HEK293 (cell line): ENCODE results near the gene SH3BP5.

Source experiments
- CTCF ChIA-PET: fragments of 350-600 bp; formaldehyde crosslinking; extraction: SDS; loops from one replicate; lab custom pipeline; 2021; ENCODE audit warnings: antibody characterized with exemption; lab: Yijun Ruan, JAX
- POLR2A ChIA-PET: fragments of 300-600 bp; formaldehyde crosslinking; extraction: SDS; loops from one replicate; lab custom pipeline; 2020; ENCODE audit warnings: antibody characterized with exemption, inconsistent platforms; lab: Yijun Ruan, JAX
- H3K27ac ChIP-seq: fragments of 200-500 bp; sonication (Bioruptor generic); 2 replicates; pipeline ENCODE4 v1.5.1; 2014; ENCODE audit warnings: low read depth, low read length, control low read depth, inconsistent platforms; ENCODE audit errors: extremely low read depth
- H3K36me3 ChIP-seq, 2 experiments: fragments of 200-500 bp in 1 of 2; sonication (Bioruptor generic) in 1 of 2; 1 replicate in 1 of 2; 2 replicates in 1 of 2; pipeline ENCODE4 v1.5.1; 2014 to 2017; ENCODE audit warnings: inconsistent platforms in 2 of 2, low read length in 2 of 2; ENCODE audit not compliant: control insufficient read depth in 2 of 2, insufficient read depth in 1 of 2
- H3K4me1 ChIP-seq: fragments of 200-500 bp; sonication (Bioruptor generic); 2 replicates; pipeline ENCODE4 v1.5.1; 2014; ENCODE audit warnings: mild to moderate bottlenecking, low read length, inconsistent platforms; ENCODE audit not compliant: control insufficient read depth, insufficient read depth
- H3K4me3 ChIP-seq: 2 replicates; pipeline ENCODE4 v1.5.1; 2011; ENCODE audit warnings: low read depth, mild to moderate bottlenecking, control low read depth, low read length, moderate library complexity
- H3K9me3 ChIP-seq: fragments of 200-500 bp; sonication (Bioruptor generic); 2 replicates; pipeline ENCODE4 v1.5.1; 2014; ENCODE audit warnings: low read depth, low read length, inconsistent platforms; ENCODE audit not compliant: control insufficient read depth, insufficient read depth
- AEBP2 ChIP-seq: fragments of 450-650 bp; formaldehyde crosslinking; IDR thresholded peaks from 2 replicates; pipeline ENCODE4 v1.5.1; 2016; ENCODE audit warnings: missing biosample characterization, missing genetic modification characterization, borderline replicate concordance
- SALL2 ChIP-seq: fragments of 450-650 bp; formaldehyde crosslinking; IDR thresholded peaks from 2 replicates; pipeline ENCODE4 v1.5.0; 2017; ENCODE audit warnings: missing biosample characterization, mild to moderate bottlenecking, missing genetic modification characterization, borderline replicate concordance
- SP2 ChIP-seq: fragments of 450-650 bp; formaldehyde crosslinking; IDR thresholded peaks from 2 replicates; pipeline ENCODE4 v1.5.1; 2016; ENCODE audit warnings: missing biosample characterization, missing genetic modification characterization
- ZNF155 ChIP-seq: fragments of 450-650 bp; formaldehyde crosslinking; IDR thresholded peaks from 2 replicates; pipeline ENCODE4 v1.5.1; 2016; ENCODE audit warnings: missing biosample characterization, missing genetic modification characterization
- ZNF211 ChIP-seq: fragments of 450-650 bp; formaldehyde crosslinking; IDR thresholded peaks from 2 replicates; pipeline ENCODE4 v1.5.1; 2016; ENCODE audit warnings: low read depth, missing biosample characterization, missing genetic modification characterization
- ZNF248 ChIP-seq: fragments of 450-650 bp; formaldehyde crosslinking; IDR thresholded peaks from 2 replicates; pipeline ENCODE4 v1.5.1; 2017; ENCODE audit warnings: missing biosample characterization, missing genetic modification characterization
- ZNF274 ChIP-seq, 2 experiments: fragments of 200-500 bp in 1 of 2; fragments of 450-650 bp in 1 of 2; sonication (Bioruptor generic) in 1 of 2; formaldehyde crosslinking in 1 of 2; IDR thresholded peaks; 2 replicates each; pipeline versions ENCODE4 v1.5.1 to v1.6.1; 2014 to 2016; ENCODE audit warnings: borderline replicate concordance in 1 of 2, inconsistent platforms in 1 of 2, low read length in 1 of 2, missing biosample characterization in 1 of 2, missing genetic modification characterization in 1 of 2
- ZNF311 ChIP-seq: fragments of 450-650 bp; formaldehyde crosslinking; IDR thresholded peaks from 2 replicates; pipeline ENCODE4 v1.5.1; 2017; ENCODE audit warnings: missing biosample characterization, missing genetic modification characterization, borderline replicate concordance
- ZNF433 ChIP-seq: fragments of 450-650 bp; formaldehyde crosslinking; IDR thresholded peaks from 2 replicates; pipeline ENCODE4 v1.5.1; 2016; ENCODE audit warnings: missing biosample characterization, missing genetic modification characterization, low read depth
- ZNF488 ChIP-seq: fragments of 450-650 bp; formaldehyde crosslinking; IDR thresholded peaks from 2 replicates; pipeline ENCODE4 v1.5.1; 2016; ENCODE audit warnings: missing biosample characterization, missing genetic modification characterization
- ZNF501 ChIP-seq: fragments of 450-650 bp; formaldehyde crosslinking; IDR thresholded peaks from 2 replicates; pipeline ENCODE4 v1.5.1; 2016; ENCODE audit warnings: missing biosample characterization, missing genetic modification characterization
- ZNF529 ChIP-seq: fragments of 450-650 bp; formaldehyde crosslinking; IDR thresholded peaks from 2 replicates; pipeline ENCODE4 v1.5.1; 2017; ENCODE audit warnings: missing genetic modification characterization, missing biosample characterization; ENCODE audit not compliant: insufficient replicate concordance
- ZNF624 ChIP-seq: fragments of 450-650 bp; formaldehyde crosslinking; IDR thresholded peaks from 2 replicates; pipeline ENCODE4 v1.5.1; 2017; ENCODE audit warnings: missing biosample characterization, missing genetic modification characterization
- ZNF677 ChIP-seq: fragments of 450-650 bp; IDR thresholded peaks from 2 replicates; pipeline ENCODE4 v1.5.0; 2018; ENCODE audit warnings: missing biosample characterization, mild to moderate bottlenecking, missing genetic modification characterization, moderate library complexity
- ZNF692 ChIP-seq: fragments of 450-650 bp; formaldehyde crosslinking; IDR thresholded peaks from 2 replicates; pipeline ENCODE4 v1.5.1; 2016; ENCODE audit warnings: missing biosample characterization, missing genetic modification characterization
- ZXDB ChIP-seq: fragments of 450-650 bp; formaldehyde crosslinking; IDR thresholded peaks from 2 replicates; pipeline ENCODE4 v1.5.1; 2016; ENCODE audit warnings: missing biosample characterization, missing genetic modification characterization
- TF ChIP-seq, protein P1 (sequence below): fragments of 450-650 bp; formaldehyde crosslinking; IDR thresholded peaks from 2 replicates; pipeline ENCODE4 v1.5.1; 2016; ENCODE audit warnings: missing biosample characterization, missing genetic modification characterization
- TF ChIP-seq, protein P2 (sequence below): fragments of 450-650 bp; formaldehyde crosslinking; IDR thresholded peaks from 2 replicates; pipeline ENCODE4 v1.5.1; 2017; ENCODE audit warnings: missing biosample characterization, missing genetic modification characterization

The SH3BP5 gene

GRCh38 chr3:15281817-15282216, 50.6 kb downstream of the SH3BP5 start:
- ChIA-PET POLR2A (no interaction called here), CTCF (interaction anchor here (0.7 to 3.9 kb wide), 3 partner anchors 12 to 96 kb away, joined by 3 to 19 read pairs (median 4); no protein-coding TSS in a partner anchor)
- TF ChIP-seq, protein P1, sequence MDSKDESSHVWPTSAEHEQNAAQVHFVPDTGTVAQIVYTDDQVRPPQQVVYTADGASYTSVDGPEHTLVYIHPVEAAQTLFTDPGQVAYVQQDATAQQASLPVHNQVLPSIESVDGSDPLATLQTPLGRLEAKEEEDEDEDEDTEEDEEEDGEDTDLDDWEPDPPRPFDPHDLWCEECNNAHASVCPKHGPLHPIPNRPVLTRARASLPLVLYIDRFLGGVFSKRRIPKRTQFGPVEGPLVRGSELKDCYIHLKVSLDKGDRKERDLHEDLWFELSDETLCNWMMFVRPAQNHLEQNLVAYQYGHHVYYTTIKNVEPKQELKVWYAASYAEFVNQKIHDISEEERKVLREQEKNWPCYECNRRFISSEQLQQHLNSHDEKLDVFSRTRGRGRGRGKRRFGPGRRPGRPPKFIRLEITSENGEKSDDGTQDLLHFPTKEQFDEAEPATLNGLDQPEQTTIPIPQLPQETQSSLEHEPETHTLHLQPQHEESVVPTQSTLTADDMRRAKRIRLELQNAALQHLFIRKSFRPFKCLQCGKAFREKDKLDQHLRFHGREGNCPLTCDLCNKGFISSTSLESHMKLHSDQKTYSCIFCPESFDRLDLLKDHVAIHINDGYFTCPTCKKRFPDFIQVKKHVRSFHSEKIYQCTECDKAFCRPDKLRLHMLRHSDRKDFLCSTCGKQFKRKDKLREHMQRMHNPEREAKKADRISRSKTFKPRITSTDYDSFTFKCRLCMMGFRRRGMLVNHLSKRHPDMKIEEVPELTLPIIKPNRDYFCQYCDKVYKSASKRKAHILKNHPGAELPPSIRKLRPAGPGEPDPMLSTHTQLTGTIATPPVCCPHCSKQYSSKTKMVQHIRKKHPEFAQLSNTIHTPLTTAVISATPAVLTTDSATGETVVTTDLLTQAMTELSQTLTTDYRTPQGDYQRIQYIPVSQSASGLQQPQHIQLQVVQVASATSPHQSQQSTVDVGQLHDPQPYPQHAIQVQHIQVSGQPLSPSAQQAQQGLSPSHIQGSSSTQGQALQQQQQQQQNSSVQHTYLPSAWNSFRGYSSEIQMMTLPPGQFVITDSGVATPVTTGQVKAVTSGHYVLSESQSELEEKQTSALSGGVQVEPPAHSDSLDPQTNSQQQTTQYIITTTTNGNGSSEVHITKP (tag by site-specific recombination): no peak
- TF ChIP-seq ZNF501 (tag by site-specific recombination): no peak
- no peak for TF ChIP-seq ZNF677 (tag by site-specific recombination)
- TF ChIP-seq ZNF311: no peak
- no peak for TF ChIP-seq AEBP2 (tag by site-specific recombination)
- no peak for TF ChIP-seq ZNF692 (tag by site-specific recombination)
- no peak for TF ChIP-seq ZNF248 (tag by site-specific recombination)
- no peak for TF ChIP-seq SALL2
- TF ChIP-seq ZNF529 (tag by site-specific recombination): no peak
- no peak for TF ChIP-seq ZNF211
- no peak for TF ChIP-seq ZNF274 (IDR thresholded peaks at IDR 0.05; ENCODE audit: low read length)
- TF ChIP-seq ZNF274 (tag by site-specific recombination; IDR thresholded peaks at IDR 0.05; ENCODE audit: borderline replicate concordance): no peak
- TF ChIP-seq SP2: no peak
- no peak for TF ChIP-seq ZNF433 (tag by site-specific recombination)
- no peak for TF ChIP-seq ZNF155 (tag by site-specific recombination)
- TF ChIP-seq ZNF488: no peak
- TF ChIP-seq, protein P2, sequence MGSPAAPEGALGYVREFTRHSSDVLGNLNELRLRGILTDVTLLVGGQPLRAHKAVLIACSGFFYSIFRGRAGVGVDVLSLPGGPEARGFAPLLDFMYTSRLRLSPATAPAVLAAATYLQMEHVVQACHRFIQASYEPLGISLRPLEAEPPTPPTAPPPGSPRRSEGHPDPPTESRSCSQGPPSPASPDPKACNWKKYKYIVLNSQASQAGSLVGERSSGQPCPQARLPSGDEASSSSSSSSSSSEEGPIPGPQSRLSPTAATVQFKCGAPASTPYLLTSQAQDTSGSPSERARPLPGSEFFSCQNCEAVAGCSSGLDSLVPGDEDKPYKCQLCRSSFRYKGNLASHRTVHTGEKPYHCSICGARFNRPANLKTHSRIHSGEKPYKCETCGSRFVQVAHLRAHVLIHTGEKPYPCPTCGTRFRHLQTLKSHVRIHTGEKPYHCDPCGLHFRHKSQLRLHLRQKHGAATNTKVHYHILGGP (tag by site-specific recombination): no peak
- TF ChIP-seq ZXDB (tag by site-specific recombination): no peak
- TF ChIP-seq ZNF624 (tag by site-specific recombination): no peak
- Histone ChIP-seq H3K9me3 (no peaks in the 10 kb centered on the region), H3K4me1 (peaks cover 4% of the 10 kb centered on the region; the same call in 1 of the 2 replicates), H3K27ac (no peak overlapping the region), H3K36me3 (no peaks in the 10 kb centered on the region), H3K4me3 (no peak overlapping the region)
